NCI-H345 (cell line): ENCODE measurements around the gene FCER2.
"Not testable (repeated sequence)": the region's sequence is repeated elsewhere in the genome, so short reads cannot be mapped to it uniquely, and the experiment has no call there.

ENCODE experiments used
- DNase-seq: peaks from one replicate; lab custom pipeline; 2025; lab: John Stamatoyannopoulos, UW

Gene FCER2

GRCh38 chr19:7701654-7702457 is at the start of gene FCER2:
FCER2 (minus strand) TSS chr19:7702131; CDS start chr19:7699760, 2,371 bp downstream.
- no peak for DNase-seq

- no peak for DNase-seq
Measured at GRCh38 chr19:7751157-7751783, 49.3 kb upstream of the FCER2 start.

DNA sequence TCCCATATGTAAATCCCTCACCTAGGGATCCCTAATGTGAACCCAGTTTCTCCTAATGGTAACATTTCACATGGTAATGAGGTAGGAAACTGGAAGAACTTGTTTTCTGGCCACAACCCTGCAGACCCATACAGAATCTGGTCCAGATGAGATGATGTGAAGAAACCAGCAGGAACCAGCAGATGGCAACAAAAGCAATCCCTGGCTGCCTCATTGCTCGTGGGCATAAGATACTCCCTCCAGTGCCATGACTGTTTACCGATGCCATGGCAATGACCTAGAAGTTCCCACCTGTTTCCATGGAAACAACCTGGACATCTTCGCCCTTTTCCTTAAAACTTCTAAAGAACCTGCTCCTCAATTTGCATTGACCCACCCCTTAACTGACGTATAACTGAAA is 46.8 kb upstream of the FCER2 start:
- no peak for DNase-seq

DNA sequence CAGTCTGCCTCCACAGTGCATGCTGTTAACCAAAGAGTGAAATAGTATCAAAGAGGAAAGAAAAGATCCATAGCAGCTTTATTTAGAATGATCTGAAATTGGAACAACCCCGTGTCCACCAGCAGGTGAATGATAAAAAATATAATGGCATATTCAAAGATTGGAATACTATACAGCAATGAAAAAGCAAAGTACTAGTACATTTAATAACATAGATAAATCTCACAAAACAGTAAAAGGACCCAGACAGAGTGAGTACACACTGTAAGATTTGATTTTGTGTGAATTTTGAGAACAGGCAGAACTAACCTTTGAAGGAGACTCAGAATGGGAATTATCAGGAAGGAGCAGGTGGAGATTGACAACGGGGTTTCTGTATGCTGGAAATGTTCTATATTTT is 46.2 kb upstream of the FCER2 start:
- no peak for DNase-seq

- no peak for DNase-seq
Measured at GRCh38 chr19:7746903-7747884, 45.3 kb upstream of the FCER2 start, which contains the start of gene CD209. CD209 (minus strand) TSS chr19:7747534; CDS start chr19:7747511, 23 bp downstream.

DNA sequence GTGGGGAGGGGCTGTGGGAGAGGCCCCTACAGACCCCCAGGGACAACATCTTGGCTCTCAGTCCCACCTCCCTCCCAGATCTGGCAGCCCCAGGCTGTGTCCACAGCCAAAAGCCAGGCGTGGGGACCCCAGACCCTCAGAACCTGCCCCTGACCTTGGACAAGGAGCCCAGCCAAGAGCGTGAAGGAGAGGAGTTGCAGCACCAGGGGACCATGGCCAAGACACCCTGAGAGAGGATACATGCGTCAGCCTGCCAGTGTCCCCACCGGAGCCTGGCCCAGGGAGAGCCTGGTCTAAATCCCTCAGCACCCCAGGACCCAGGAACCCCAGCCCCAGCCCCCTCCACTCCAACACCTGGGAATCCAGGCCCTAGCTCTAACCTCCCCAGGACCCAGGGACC is 44.4 kb upstream of the FCER2 start:
- DNase-seq = not testable (repeated sequence)

- DNase-seq = no peak
Measured at GRCh38 chr19:7744871-7745650, 43.1 kb upstream of the FCER2 start.

- DNase-seq = no peak
Measured at GRCh38 chr19:7744199-7744786, 42.4 kb upstream of the FCER2 start.

DNA sequence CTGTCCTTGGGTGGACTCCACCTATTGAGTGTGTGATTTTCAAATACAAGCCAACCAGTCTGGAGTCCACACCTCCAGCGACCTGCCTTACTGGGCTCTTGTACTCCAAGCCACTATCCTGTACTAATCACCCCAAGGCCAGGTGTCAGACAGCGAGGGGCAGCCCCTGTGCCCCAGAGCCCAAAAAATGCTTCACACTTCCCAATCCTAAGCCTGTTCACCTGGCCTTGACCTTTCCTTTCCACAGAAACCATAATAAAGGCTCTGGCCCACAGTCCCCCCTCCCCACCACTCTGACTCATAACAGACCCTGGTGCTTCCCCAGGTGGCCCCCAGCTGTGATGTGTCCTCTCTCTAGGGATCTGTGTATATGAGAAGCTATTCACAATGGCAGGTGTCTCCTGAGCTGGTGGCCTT is 41.5 kb upstream of the FCER2 start:
- no peak for DNase-seq

GRCh38 chr19:7742991-7743390 is 41.1 kb upstream of the FCER2 start:
- DNase-seq = no peak

GRCh38 chr19:7742575-7742974 is 40.6 kb upstream of the FCER2 start:
- no peak for DNase-seq

DNA sequence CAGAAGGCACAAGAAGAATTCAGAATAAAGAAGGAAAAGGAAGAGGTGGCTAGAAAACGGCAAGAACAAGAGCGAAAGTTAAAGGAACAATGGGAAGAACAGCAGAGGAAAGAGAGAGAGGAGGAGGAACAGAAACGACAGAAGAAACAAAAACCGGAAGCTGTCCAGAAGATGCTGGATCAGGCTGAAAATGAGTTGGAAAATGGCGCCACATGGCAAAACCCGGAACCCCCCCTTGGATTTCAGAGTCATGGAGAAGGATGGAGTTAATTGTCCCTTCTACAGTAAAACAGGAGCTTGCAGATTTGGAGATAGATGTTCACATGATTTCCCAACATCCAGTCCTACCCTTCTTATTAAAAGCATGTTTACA is 38.7 kb upstream of the FCER2 start:
- DNase-seq = no peak

DNA sequence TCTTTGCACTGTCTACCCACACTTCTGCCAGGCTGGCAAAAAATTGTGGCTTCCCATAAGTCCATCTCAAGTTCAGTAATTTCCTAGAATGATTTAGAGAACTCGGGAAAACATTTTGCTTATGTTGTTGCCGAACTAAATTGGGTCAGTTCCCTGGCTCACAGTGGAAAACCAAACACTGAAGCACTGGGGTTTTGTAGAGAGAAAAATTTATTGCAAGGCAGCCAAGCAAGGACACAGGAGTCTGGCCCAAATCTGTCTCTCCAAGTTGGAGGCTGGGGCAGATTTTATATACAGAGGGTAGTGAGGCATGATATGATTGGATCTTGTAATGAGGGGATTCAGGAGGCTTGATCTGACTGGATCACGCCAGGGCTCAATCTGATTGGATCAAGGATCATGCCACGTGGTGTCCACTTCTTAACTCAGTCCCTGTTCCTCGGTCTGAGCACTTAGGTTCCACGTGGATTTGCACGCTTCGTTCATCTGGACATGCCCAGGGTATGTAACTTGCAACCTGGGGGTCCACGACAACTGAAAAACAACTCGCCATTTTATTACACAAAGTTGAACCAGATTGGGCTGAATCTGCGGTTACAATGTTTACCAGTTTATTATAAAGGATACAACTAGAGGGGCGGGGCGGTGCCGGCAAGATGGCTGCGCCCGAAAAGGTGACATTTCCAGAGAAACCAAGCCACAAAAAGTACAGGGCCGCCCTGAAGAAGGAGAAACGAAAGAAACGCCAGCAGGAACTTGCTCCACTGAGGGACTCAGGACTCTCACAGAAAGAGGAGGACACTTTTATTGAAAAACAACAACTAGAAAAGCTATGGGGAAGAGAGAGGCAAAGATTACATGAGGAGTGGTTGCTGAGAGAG is 38.1 kb upstream of the FCER2 start:
- DNase-seq = no peak

DNA sequence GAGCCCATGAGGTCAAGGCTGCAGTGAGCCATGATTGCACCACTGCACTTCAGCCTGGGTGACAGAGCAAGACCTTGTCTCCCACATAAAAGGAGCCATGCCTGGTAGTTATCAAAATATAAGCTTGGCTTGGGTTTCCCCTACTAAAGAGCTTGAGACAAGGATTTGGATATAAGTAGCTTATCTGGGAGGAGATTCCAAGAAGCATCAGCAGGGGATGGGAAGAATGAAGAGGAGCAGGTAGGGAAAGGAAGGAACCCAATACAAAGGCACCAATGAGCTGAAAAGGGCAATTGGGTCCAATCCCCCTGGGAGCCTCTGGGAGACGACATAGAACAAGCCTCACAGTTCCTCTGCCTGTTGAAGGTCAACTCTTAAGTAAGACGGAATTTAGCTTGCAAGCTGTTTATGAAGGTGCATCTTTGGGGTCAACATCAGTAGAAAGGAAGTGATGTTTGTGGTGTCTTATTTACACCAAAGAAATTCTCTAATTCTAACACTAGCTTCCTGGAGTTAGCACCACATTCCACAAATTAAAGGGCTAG is 37.4 kb upstream of the FCER2 start:
- DNase-seq = no peak

DNA sequence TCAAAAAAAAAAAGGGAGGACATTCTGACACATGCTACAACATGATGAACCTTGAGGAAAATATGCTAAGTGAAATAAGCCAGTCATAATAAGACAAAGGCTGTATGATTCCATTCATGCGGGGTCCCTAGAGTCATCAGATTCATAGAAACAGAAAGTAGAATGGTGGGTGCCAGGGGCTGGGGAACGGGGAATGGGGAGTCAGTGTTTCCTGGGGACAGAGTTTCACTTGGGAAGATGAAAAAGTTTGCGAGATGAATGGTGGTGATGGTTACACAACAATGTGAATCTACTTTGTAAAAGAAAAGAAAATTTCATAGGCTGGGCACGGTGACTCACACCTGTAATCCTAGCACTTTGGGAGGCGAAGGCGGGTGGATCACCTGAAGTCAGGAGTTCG is 36.1 kb upstream of the FCER2 start:
- DNase-seq = no peak

DNA sequence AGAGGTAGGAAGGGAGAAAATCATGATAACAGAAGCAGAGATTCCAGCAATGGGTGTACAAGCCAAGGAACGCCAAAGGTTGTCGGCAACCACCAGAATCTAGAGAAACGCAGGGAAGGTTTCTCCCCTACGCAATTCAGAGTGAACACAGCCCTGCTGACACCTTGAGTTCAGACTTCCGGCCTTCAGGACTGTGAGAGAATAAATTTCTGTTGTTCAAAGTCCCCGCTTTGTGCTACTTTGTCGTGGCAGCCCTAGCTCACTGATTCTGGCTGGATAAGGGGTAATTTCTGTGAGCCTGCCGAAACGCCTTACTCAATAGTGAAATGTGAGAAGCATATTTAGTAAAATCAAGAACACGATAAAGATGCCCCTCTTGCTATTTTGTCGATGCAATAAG is 35.3 kb upstream of the FCER2 start:
- DNase-seq = no peak

DNA sequence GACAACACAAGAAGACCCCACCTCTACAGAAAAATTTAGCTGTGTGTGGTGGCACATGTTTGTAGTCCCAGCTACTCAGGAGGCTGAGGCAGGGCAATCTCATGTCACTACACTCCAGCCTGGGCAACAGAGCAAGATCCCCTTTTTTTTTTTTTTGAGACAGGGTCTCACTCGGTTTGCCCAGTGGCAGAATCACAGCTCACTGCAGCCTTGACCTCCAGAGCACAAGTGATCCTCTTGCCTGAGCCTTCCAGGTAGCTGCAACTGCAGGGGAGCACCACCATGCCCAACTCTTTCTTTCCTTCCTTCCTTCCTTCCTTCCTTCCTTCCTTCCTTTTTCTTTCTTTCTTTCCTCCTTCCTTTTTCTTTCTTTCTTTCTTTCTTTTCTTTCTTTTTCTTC is 34.2 kb upstream of the FCER2 start:
- no peak for DNase-seq

GRCh38 chr19:7734220-7735203 is 32.6 kb upstream of the FCER2 start:
- no peak for DNase-seq

- DNase-seq = no peak
Measured at GRCh38 chr19:7733376-7733775, 31.4 kb upstream of the FCER2 start.
